Tibial nerve (tissue), 4 donors: ENCODE measurements around the gene CNGA1. TPM values are rescaled to one million over a fixed set of nuclear protein-coding genes. Genes with fewer than 3 reads are reported as not detected.

Source experiments
- DNase-seq, 2 donors: peaks; one replicate each; pipeline ENCODE4 v3.0.0-alpha.2; 2019; ENCODE audit warnings: low spot score in 2 of 2
- H3K27ac ChIP-seq, 4 donors: fragments of 200-600 bp; sonication (generic) in 3 of 4; one replicate each; pipeline ENCODE4 v1.5.1; 2017 to 2019; ENCODE audit warnings: mild to moderate bottlenecking in 1 of 4
- H3K27me3 ChIP-seq, 2 donors: fragments of 200-600 bp; sonication (generic) in 1 of 2; one replicate each; pipeline versions ENCODE4 v1.5.1 to v1.6.0; 2017 to 2019
- H3K36me3 ChIP-seq, 3 donors: fragments of 200-600 bp; sonication (generic); one replicate each; pipeline ENCODE4 v1.5.1; 2018 to 2019
- H3K4me1 ChIP-seq, 4 donors: fragments of 200-600 bp; sonication (generic) in 3 of 4; one replicate each; pipeline ENCODE4 v1.5.1; 2017 to 2019
- H3K4me3 ChIP-seq, 4 donors: fragments of 200-600 bp; sonication (generic) in 3 of 4; one replicate each; pipeline ENCODE4 v1.5.1; 2017 to 2019; ENCODE audit warnings: mild to moderate bottlenecking in 1 of 4, moderate library complexity in 1 of 4
- H3K9me3 ChIP-seq, 4 donors: fragments of 200-600 bp; sonication (generic) in 3 of 4; one replicate each; pipeline ENCODE4 v1.5.1; 2017 to 2019
- EP300 ChIP-seq, 2 donors: sonication (generic); formaldehyde crosslinking; IDR thresholded peaks; one replicate each; pipeline ENCODE4 v1.6.1; 2017; ENCODE audit warnings: antibody characterized with exemption in 2 of 2, mild to moderate bottlenecking in 1 of 2
- POLR2A ChIP-seq, 2 donors: fragments of 450-650 bp; IDR thresholded peaks; one replicate each; pipeline ENCODE4 v1.6.1; 2017; ENCODE audit warnings: antibody characterized with exemption in 2 of 2, mild to moderate bottlenecking in 2 of 2, moderate library complexity in 2 of 2
- WGBS, 2 donors: methylation state at CpG; one replicate each; pipeline ENCODE4 v1.1.5; 2018; 5-methylcytosine and 5-hydroxymethylcytosine counted together
- total RNA-seq, 4 donors: library from RNA; depleted of rRNA; stranded (reverse); fragments of >200 nt; gene quantifications; one replicate each; pipeline ENCODE4 v1.1.0, GENCODE V29; 2016
- TF ChIP-seq, protein P1 (sequence below), 5 experiments: fragments of 200-600 bp in 3 of 5; fragments of 450-650 bp in 2 of 5; sonication (generic) in 3 of 5; IDR thresholded peaks; one replicate each; pipeline ENCODE4 v1.5.1; 2016 to 2019; ENCODE audit warnings: antibody characterized with exemption in 5 of 5, mild to moderate bottlenecking in 3 of 5, moderate library complexity in 2 of 5

CNGA1 gene
- 1 to 10 TPM; 4.1 to 7.2 (median 4.7) TPM for total RNA-seq

DNA sequence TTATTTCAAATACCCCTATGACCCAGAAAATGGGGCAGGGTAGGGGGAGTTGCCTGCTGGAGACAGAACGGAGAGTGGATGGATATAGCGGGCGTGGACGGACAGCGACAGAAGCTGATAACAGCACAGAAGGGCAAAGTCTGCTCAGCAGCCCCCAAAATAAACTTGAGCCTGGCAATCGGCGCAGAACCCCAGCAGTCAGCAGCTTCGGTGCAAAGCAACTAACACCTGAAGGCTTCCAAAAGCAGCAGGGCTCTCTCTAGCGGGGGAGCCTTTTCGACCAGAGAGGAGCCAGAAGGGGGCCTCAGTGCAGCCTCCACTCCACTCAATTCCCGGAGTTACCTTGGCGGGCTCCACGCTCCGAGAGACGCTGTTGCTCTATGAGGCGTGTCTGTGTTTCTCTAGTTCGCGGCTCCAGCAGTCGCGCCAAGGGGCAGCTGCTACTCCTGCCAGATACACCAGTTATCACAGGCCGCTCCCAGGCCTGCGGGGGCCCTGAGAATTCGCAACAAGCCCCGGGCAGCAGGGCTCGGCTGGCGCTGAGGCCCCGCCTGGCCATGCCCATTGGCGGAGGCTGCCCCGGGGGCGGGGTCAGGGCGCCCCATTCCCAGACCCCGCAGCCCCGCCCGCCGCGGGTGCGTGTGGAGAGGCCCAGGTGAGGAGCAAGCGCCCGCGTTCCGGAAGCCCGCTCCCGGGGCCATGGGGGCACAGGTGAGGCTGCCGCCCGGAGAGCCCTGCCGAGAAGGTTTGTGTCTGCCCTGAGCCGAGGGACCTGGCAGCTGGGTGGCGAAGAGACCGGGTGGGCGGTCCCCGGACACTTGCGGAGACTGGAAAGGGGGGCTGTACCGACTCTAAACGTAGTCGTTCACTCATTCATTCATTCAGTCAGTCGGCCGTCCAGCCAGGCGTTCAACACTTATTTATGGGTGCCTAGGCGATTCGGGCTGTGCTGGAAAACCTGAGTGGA, at the start of gene CNGA1, which contains the start of gene NIPAL1:
CNGA1 (minus strand) TSS at position 541 of the 967 bp plus-strand sequence. CDS start 63,992 bp downstream, outside the sequence.
NIPAL1 (plus strand) TSS at position 632 of the 967 bp plus-strand sequence; CDS start at position 700, 68 bp downstream.
- H3K27ac ChIP-seq: peak within 1 kb of the TSS; percentile 69 to 88 (median 81)
- H3K4me1 ChIP-seq: peaks cover 0 to 19% (median 2%) of the 10 kb centered on the region in 4 donors
- peak in 1 of 2 donors; percentile 49 for TF ChIP-seq POLR2A (IDR thresholded peaks at IDR 0.05)
- TF ChIP-seq, protein P1, sequence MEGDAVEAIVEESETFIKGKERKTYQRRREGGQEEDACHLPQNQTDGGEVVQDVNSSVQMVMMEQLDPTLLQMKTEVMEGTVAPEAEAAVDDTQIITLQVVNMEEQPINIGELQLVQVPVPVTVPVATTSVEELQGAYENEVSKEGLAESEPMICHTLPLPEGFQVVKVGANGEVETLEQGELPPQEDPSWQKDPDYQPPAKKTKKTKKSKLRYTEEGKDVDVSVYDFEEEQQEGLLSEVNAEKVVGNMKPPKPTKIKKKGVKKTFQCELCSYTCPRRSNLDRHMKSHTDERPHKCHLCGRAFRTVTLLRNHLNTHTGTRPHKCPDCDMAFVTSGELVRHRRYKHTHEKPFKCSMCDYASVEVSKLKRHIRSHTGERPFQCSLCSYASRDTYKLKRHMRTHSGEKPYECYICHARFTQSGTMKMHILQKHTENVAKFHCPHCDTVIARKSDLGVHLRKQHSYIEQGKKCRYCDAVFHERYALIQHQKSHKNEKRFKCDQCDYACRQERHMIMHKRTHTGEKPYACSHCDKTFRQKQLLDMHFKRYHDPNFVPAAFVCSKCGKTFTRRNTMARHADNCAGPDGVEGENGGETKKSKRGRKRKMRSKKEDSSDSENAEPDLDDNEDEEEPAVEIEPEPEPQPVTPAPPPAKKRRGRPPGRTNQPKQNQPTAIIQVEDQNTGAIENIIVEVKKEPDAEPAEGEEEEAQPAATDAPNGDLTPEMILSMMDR (IDR thresholded peaks at IDR 0.05): peak in 4 of 5 experiments; percentile 14 to 48 (median 44)
- no peak for TF ChIP-seq EP300 (IDR thresholded peaks at IDR 0.05)
- H3K27me3 ChIP-seq: no peaks in the 10 kb centered on the region
- H3K4me3 ChIP-seq: peak within 1 kb of the TSS; percentile 65 to 71 (median 68)
- no peaks in the 10 kb centered on the region for H3K9me3 ChIP-seq
- H3K36me3 ChIP-seq: no peaks in the 10 kb centered on the region
- WGBS, 2 donors: 6 to 13% methylated on average over 14 to 40 of the region's 60 CpGs
- DNase-seq: peak; percentile 21 to 35

DNA sequence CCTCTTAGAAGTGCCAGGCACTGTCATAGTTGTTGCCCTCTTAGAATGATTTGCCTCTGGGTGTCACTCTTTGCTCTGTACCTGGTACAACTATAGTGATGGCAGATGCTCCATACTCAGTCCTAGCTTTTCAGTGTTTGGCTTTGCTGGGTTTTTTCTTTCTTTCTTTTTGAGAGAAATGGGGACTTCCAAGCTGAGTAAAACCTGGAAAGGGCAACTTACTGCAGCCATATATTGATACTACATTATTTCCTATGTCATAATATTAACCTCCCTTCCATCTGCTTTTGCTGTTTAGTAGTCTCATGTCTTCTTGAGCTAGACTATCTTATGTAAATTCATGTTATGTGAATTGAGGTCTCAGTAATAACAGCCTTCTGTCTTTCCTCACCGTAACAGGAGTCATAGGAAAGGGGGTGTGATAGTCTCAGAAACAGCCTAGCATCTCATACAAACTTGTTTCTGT, 49.1 kb upstream of the CNGA1 start:
- Histone ChIP-seq H3K27me3 (no peaks in the 10 kb centered on the region), H3K9me3 (no peaks in the 10 kb centered on the region), H3K27ac (no peak overlapping the region), H3K4me3 (no peak overlapping the region), H3K4me1 (no peaks in the 10 kb centered on the region), H3K36me3 (no peaks in the 10 kb centered on the region)
- TF ChIP-seq, protein P1 (IDR thresholded peaks at IDR 0.05): no peak
- no peak for TF ChIP-seq POLR2A (IDR thresholded peaks at IDR 0.05)
- TF ChIP-seq EP300 (IDR thresholded peaks at IDR 0.05): no peak
- WGBS, 2 donors: 94 to 95% methylated on average over 1 of the region's 1 CpG
- DNase-seq: no peak

DNA sequence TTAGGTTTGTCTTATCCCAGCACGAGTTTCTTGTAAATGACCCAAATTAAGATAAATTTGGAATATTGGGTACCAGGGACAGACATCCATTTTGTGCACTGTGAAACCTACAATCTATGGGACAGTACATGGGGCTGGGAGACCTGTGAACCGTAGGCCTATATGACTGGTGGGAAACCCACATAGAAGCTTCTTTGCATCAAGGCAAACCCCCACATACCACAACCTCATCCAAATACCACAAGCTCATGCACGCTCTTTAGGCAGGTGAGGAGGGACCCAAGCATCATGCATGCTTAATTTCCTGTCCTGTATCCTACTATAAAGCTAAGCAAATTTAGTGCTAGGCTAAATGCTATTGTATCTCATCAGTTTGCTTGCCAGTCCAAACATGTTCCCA, 47.9 kb upstream of the CNGA1 start:
- WGBS, 2 donors: 87 to 91% methylated on average over 3 of the region's 3 CpGs
- H3K36me3 ChIP-seq: no peaks in the 10 kb centered on the region
- no peak overlapping the region for H3K27ac ChIP-seq
- DNase-seq: no peak
- no peaks in the 10 kb centered on the region for H3K27me3 ChIP-seq
- TF ChIP-seq, protein P1 (IDR thresholded peaks at IDR 0.05): no peak
- TF ChIP-seq EP300 (IDR thresholded peaks at IDR 0.05) (no peak), POLR2A (IDR thresholded peaks at IDR 0.05) (no peak)
- H3K4me3 ChIP-seq: no peak overlapping the region
- H3K9me3 ChIP-seq: no peaks in the 10 kb centered on the region
- no peaks in the 10 kb centered on the region for H3K4me1 ChIP-seq

DNA sequence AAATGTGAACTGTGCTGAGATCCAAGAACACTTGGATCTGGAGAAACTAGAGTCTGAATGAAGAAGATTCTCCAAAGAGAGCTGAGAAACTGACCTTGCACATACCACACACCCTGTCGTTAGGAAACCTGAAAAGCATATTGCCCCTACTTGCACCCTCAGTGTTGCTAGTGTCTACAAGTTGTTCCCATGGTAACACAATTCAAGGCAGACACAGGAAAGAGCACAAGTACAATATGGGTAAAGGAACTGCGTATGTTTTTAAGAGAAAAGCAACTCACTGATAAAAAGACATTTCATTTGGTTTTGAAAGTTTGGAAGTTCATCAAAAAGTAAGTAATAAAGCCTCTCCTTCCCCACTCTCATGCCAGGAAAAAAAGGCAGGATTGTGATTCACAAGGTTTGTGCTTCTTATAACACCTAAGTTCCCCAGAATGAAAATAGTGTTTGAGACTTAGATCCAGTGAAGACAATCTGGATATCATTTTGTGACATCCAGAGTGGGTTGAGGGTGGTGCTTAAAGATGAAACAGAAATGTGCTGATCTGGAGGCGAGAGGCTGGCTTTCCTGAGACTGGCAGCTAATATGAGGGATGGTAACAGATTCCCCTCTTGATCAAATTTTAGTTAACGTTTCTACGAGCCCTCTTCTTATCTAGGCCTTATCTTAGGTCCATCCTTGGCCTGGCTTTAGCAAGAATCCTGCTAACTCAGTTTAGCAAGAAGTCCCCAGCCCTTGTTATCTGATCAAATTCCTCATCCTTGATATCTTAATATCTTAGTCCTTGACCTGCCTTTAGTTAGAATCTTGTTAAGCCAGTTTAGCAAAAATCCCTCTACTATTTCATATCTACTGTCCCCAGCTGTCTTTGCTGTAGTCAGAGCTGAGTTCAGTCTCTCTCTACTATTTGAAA, 42.4 kb upstream of the CNGA1 start:
- no peak for TF ChIP-seq EP300 (IDR thresholded peaks at IDR 0.05)
- no peak overlapping the region for H3K27ac ChIP-seq
- no peaks in the 10 kb centered on the region for H3K4me1 ChIP-seq
- H3K27me3 ChIP-seq: no peaks in the 10 kb centered on the region
- 78 to 86% methylated on average over 5 of the region's 5 CpGs for WGBS, 2 donors
- DNase-seq: no peak
- H3K36me3 ChIP-seq: no peaks in the 10 kb centered on the region
- H3K4me3 ChIP-seq: no peak overlapping the region
- no peaks in the 10 kb centered on the region for H3K9me3 ChIP-seq

DNA sequence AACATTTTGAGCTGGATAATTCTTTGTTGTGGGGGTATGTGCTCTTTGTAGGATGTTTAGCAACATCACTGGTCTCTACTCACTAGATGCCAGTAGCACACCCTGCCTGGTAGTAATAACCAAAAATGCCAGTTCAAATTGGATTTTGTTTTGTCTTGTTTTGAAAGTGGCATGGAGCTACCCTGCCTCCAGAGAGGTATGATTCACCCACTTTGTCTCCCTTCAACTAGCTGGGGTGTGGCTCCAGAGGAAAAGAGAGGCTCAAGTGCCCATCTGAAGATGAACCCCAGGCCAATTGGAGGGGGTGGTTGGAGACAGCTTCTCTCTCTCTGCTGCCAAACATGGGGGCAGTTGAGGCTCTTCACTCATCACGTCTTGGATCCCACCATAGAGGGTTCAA, 34.6 kb upstream of the CNGA1 start:
- 88% methylated on average over 1 of the region's 1 CpG for WGBS, 2 donors
- Histone ChIP-seq H3K4me1 (peaks cover 0 to 10% (median 3%) of the 10 kb centered on the region in 4 donors), H3K4me3 (no peak overlapping the region), H3K36me3 (no peaks in the 10 kb centered on the region), H3K9me3 (no peaks in the 10 kb centered on the region), H3K27ac (no peak overlapping the region), H3K27me3 (no peaks in the 10 kb centered on the region)
- DNase-seq: no peak
- TF ChIP-seq EP300 (IDR thresholded peaks at IDR 0.05) (no peak), POLR2A (IDR thresholded peaks at IDR 0.05) (no peak)
